ENCODE data around the gene TP53I3. TPM values are rescaled to one million over a fixed set of nuclear protein-coding genes. Genes with fewer than 3 reads are reported as not detected.
"Not testable (repeated sequence)": the region's sequence is repeated elsewhere in the genome, so short reads cannot be mapped to it uniquely, and the experiment has no call there.

The TP53I3 gene
- total RNA-seq, 1 donor from 2014 or later: 81.5 TPM

DNA sequence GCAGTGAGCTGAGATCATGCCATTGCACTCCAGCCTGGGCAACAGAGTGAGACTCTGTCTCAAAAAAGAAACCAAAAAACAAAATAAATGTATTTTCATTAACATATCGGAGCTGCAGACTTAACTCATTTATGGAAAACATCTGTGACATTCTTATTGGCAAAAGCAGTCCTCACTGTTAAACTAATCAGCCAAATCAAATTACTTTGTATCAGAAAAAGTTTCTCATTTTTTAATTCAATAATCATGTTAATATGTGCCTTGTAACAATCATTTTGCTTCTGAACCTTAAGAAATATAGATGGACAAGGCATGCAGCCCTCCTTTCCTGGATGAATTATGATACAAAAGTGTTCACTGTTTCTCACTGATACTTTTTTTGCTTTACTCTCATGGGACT lies 18.0 kb upstream of the TP53I3 start:
- H3K9me3 Mint-ChIP-seq (ENCODE audit: unreplicated experiment): no peaks in the 10 kb centered on the region
- no peaks in the 10 kb centered on the region for H3K4me1 Mint-ChIP-seq (ENCODE audit: unreplicated experiment)
- H3K4me3 Mint-ChIP-seq (ENCODE audit: unreplicated experiment): no peak overlapping the region
- TF ChIP-seq, protein P1, sequence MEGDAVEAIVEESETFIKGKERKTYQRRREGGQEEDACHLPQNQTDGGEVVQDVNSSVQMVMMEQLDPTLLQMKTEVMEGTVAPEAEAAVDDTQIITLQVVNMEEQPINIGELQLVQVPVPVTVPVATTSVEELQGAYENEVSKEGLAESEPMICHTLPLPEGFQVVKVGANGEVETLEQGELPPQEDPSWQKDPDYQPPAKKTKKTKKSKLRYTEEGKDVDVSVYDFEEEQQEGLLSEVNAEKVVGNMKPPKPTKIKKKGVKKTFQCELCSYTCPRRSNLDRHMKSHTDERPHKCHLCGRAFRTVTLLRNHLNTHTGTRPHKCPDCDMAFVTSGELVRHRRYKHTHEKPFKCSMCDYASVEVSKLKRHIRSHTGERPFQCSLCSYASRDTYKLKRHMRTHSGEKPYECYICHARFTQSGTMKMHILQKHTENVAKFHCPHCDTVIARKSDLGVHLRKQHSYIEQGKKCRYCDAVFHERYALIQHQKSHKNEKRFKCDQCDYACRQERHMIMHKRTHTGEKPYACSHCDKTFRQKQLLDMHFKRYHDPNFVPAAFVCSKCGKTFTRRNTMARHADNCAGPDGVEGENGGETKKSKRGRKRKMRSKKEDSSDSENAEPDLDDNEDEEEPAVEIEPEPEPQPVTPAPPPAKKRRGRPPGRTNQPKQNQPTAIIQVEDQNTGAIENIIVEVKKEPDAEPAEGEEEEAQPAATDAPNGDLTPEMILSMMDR (IDR thresholded peaks at IDR 0.05; ENCODE audit: unreplicated experiment): no peak
- no peak for DNase-seq (ENCODE audit: low spot score)
- H3K27ac Mint-ChIP-seq (ENCODE audit: unreplicated experiment): no peak overlapping the region
- peaks cover 5% of the 10 kb centered on the region for H3K27me3 Mint-ChIP-seq (ENCODE audit: unreplicated experiment)
- peaks cover 4% of the 10 kb centered on the region for H3K36me3 Mint-ChIP-seq (ENCODE audit: low read depth, unreplicated experiment)

DNA sequence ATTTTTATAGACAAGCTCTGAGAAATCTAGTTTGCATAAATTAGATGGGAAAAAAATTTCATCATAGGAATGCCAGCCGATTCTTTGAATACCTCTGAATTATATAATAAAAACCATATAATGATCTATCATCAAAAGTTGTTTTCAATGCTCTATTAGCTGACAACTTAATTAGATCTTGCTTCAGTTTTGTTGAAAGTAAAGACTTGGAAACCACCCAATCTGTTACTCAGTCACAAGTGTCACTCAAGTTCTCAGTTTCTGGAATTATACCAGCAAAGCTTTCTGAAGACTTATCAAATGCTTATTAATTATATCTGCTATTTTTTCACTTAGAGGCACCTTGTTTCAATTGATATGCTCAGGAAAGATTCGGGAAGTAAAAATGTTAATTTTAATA lies 17.4 kb upstream of the TP53I3 start:
- DNase-seq (ENCODE audit: low spot score): no peak
- no peaks in the 10 kb centered on the region for H3K4me1 Mint-ChIP-seq (ENCODE audit: unreplicated experiment)
- H3K27ac Mint-ChIP-seq (ENCODE audit: unreplicated experiment): no peak overlapping the region
- H3K36me3 Mint-ChIP-seq (ENCODE audit: low read depth, unreplicated experiment): peaks cover 4% of the 10 kb centered on the region
- H3K9me3 Mint-ChIP-seq (ENCODE audit: unreplicated experiment): no peaks in the 10 kb centered on the region
- H3K4me3 Mint-ChIP-seq (ENCODE audit: unreplicated experiment): no peak overlapping the region
- peaks cover 5% of the 10 kb centered on the region for H3K27me3 Mint-ChIP-seq (ENCODE audit: unreplicated experiment)
- TF ChIP-seq, protein P1 (IDR thresholded peaks at IDR 0.05; ENCODE audit: unreplicated experiment): no peak

DNA sequence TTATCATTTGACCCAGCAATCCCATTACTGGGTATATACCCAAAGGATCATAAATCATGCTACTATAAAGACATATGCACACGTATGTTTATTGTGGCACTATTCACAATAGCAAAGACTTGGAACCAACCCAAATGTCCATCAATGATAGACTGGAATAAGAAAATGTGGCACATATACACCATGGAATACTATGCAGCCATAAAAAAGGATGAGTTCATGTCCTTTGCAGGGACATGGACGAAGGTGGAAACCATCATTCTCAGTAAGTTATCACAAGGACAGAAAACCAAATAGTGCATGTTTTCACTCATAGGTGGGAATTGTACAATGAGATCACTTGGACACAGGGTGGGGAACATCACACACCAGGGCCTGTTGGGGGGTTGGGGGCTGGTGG lies 16.1 kb upstream of the TP53I3 start:
- H3K4me1 Mint-ChIP-seq (ENCODE audit: unreplicated experiment); H3K27me3 Mint-ChIP-seq (ENCODE audit: unreplicated experiment); DNase-seq (ENCODE audit: low spot score); H3K4me3 Mint-ChIP-seq (ENCODE audit: unreplicated experiment); H3K9me3 Mint-ChIP-seq (ENCODE audit: unreplicated experiment); H3K27ac Mint-ChIP-seq (ENCODE audit: unreplicated experiment); H3K36me3 Mint-ChIP-seq (ENCODE audit: low read depth, unreplicated experiment): not testable (repeated sequence)

DNA sequence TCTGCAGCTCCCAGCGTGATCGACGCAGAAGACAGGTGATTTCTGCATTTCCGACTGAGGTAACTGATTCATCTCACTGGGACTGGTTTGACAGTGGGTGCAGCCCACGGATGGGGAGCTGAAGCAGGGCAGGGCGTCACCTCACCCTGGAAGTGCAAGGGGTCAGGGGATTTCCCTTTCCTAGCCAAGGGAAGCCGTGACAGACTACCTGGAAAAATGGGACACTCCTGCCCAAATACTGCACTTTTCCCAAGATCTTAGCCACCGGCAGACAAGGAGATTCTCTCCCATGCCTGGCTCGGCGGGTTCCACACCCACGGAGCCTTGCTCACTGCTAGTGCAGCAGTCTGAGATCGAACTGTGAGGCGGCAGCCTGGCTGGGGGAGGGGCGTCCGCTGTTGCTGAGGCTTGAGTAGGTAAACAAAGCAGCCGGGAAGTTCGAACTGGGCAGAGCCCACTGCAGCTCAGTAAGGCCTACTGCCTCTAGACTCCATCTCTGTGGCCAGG lies 10.6 kb upstream of the TP53I3 start:
- DNase-seq (ENCODE audit: low spot score); H3K27ac Mint-ChIP-seq (ENCODE audit: unreplicated experiment); H3K9me3 Mint-ChIP-seq (ENCODE audit: unreplicated experiment); H3K4me1 Mint-ChIP-seq (ENCODE audit: unreplicated experiment); H3K36me3 Mint-ChIP-seq (ENCODE audit: low read depth, unreplicated experiment); H3K4me3 Mint-ChIP-seq (ENCODE audit: unreplicated experiment); H3K27me3 Mint-ChIP-seq (ENCODE audit: unreplicated experiment): not testable (repeated sequence)

DNA sequence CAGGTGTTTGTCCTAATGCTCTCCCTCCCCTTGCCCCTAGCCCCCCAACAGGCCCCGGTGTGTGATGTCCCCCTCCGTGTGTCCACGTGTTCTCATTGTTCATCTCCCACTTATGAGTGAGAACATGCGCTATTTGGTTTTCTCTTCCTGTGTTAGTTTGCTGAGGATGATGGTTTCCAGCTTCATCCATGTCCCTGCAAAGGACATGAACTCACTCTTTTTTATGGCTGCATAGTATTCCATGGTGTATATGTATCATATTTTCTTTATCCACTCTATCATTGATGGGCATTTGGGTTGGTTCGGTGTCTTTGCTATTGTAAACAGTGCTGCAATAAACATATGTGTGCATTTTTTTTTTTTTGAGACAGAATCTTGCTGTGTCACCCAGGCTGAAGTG lies 8.6 kb upstream of the TP53I3 start:
- not testable (repeated sequence) for H3K27ac Mint-ChIP-seq (ENCODE audit: unreplicated experiment); H3K4me3 Mint-ChIP-seq (ENCODE audit: unreplicated experiment); H3K9me3 Mint-ChIP-seq (ENCODE audit: unreplicated experiment); H3K27me3 Mint-ChIP-seq (ENCODE audit: unreplicated experiment); DNase-seq (ENCODE audit: low spot score); H3K36me3 Mint-ChIP-seq (ENCODE audit: low read depth, unreplicated experiment); H3K4me1 Mint-ChIP-seq (ENCODE audit: unreplicated experiment)

DNA sequence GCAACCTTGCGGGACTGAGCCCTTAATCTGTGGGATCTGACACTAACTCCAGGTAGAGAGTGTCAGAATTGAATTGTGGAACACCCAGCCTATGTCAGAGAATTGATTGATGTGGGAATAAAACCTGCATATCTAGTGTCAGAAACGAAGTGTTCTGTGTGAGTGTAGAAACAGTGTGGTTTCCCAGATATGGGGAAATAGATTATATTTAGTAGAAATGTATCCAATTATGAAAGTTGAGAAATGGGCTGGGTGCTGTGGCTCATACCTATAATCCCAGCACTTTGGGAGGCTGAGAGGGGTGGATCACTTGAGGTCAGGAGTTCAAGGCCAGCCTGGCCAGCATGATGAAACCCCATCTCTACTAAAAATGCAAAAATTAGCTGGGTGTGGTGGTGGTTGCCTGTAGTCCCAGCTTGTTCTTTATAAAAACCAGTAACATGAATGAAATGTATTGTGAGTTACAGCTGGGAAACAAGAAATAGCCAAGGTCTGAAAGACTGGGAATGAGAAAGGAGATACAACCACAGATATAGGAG lies 4.3 kb upstream of the TP53I3 start:
- H3K4me3 Mint-ChIP-seq (ENCODE audit: unreplicated experiment): no peak overlapping the region
- no peaks in the 10 kb centered on the region for H3K9me3 Mint-ChIP-seq (ENCODE audit: unreplicated experiment)
- peaks cover 7% of the 10 kb centered on the region for H3K4me1 Mint-ChIP-seq (ENCODE audit: unreplicated experiment)
- H3K27ac Mint-ChIP-seq (ENCODE audit: unreplicated experiment): no peak overlapping the region
- no peak for DNase-seq (ENCODE audit: low spot score)
- no peaks in the 10 kb centered on the region for H3K36me3 Mint-ChIP-seq (ENCODE audit: low read depth, unreplicated experiment)
- TF ChIP-seq, protein P1 (IDR thresholded peaks at IDR 0.05; ENCODE audit: unreplicated experiment): no peak
- peaks cover 1% of the 10 kb centered on the region for H3K27me3 Mint-ChIP-seq (ENCODE audit: unreplicated experiment)

Measured in endothelial cell (in vitro differentiated cells).